HFF-Myc (cell line): Measurements from ENCODE around the gene NREP.
"Not testable (repeated sequence)": the region's sequence is repeated elsewhere in the genome, so short reads cannot be mapped to it uniquely, and the experiment has no call there.

Experiments
- DNase-seq: peaks from one replicate; pipeline ENCODE4 v3.0.0-alpha.2; 2011; ENCODE audit warnings: low read depth; ENCODE audit errors: extremely low read depth
- H3K4me3 ChIP-seq: replicated peaks from 2 replicates; pipeline ENCODE4 v1.5.1; 2011; ENCODE audit warnings: low read depth, mild to moderate bottlenecking, control low read depth, low read length
- CTCF ChIP-seq: IDR thresholded peaks from 2 replicates; pipeline ENCODE4 v1.5.1; 2012; ENCODE audit warnings: mild to moderate bottlenecking, low read depth, low read length, control low read depth; ENCODE audit errors: missing control alignments

The NREP gene

GRCh38 chr5:111722140-111722539 lies 34.9 kb downstream of the NREP start:
- no peak for TF ChIP-seq CTCF
- H3K4me3 ChIP-seq, result no peak overlapping the region
- DNase-seq, result no peak

GRCh38 chr5:111720333-111720890 lies 36.6 kb downstream of the NREP start:
- TF ChIP-seq CTCF, result no peak
- no peak overlapping the region for H3K4me3 ChIP-seq
- no peak for DNase-seq

GRCh38 chr5:111719773-111720172 lies 37.2 kb downstream of the NREP start:
- no peak overlapping the region for H3K4me3 ChIP-seq
- DNase-seq, result no peak
- no peak for TF ChIP-seq CTCF

GRCh38 chr5:111716789-111717188 lies 40.2 kb downstream of the NREP start:
- not testable (repeated sequence) for DNase-seq, H3K4me3 ChIP-seq

- DNase-seq, result no peak
- no peak for TF ChIP-seq CTCF
- H3K4me3 ChIP-seq, result no peak overlapping the region
Observed at GRCh38 chr5:111707630-111708164, 49.3 kb downstream of the NREP start.

- H3K4me3 ChIP-seq, result no peak overlapping the region
- no peak for DNase-seq
- no peak for TF ChIP-seq CTCF
Observed at GRCh38 chr5:111706345-111706744, 50.6 kb downstream of the NREP start.

GRCh38 chr5:111704452-111705085 lies 52.4 kb downstream of the NREP start:
- no peak overlapping the region for H3K4me3 ChIP-seq
- no peak for TF ChIP-seq CTCF
- DNase-seq, result no peak
